ENCODE data around the gene GATA5.

DNA sequence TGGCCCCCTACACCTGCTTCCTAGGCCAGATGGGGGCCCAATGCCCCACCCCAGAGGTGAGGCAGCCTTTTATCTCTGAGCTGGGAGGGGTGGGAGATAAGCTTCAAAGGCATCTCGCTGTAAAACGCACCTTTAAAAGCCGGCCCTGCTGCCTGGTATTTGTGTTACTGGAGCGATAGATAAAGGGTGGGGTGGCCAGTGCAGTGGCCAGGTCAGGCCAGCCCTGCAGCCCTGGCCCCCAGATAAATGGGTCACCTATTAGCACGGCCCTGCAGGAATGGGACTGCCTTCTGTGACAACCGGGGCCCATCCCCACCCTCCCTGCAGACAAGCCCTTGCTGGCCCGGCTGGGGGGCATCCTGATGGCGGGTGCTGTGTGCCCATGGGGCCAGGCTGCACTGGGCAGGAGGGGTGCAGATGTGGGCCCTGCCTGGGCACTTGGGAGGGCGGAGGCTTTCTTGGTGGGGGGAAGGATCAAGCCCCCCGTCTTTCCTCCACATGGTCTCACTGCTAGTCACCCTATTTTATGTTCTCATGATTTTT lies 45.4 kb downstream of the GATA5 start:
- TF ChIP-seq, protein P1, sequence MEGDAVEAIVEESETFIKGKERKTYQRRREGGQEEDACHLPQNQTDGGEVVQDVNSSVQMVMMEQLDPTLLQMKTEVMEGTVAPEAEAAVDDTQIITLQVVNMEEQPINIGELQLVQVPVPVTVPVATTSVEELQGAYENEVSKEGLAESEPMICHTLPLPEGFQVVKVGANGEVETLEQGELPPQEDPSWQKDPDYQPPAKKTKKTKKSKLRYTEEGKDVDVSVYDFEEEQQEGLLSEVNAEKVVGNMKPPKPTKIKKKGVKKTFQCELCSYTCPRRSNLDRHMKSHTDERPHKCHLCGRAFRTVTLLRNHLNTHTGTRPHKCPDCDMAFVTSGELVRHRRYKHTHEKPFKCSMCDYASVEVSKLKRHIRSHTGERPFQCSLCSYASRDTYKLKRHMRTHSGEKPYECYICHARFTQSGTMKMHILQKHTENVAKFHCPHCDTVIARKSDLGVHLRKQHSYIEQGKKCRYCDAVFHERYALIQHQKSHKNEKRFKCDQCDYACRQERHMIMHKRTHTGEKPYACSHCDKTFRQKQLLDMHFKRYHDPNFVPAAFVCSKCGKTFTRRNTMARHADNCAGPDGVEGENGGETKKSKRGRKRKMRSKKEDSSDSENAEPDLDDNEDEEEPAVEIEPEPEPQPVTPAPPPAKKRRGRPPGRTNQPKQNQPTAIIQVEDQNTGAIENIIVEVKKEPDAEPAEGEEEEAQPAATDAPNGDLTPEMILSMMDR (IDR thresholded peaks at IDR 0.05; ENCODE audit: insufficient read depth, low read length): no peak
- TF ChIP-seq POLR2AphosphoS5 (IDR thresholded peaks at IDR 0.05; ENCODE audit: low read depth): no peak
- TF ChIP-seq, protein P2, sequence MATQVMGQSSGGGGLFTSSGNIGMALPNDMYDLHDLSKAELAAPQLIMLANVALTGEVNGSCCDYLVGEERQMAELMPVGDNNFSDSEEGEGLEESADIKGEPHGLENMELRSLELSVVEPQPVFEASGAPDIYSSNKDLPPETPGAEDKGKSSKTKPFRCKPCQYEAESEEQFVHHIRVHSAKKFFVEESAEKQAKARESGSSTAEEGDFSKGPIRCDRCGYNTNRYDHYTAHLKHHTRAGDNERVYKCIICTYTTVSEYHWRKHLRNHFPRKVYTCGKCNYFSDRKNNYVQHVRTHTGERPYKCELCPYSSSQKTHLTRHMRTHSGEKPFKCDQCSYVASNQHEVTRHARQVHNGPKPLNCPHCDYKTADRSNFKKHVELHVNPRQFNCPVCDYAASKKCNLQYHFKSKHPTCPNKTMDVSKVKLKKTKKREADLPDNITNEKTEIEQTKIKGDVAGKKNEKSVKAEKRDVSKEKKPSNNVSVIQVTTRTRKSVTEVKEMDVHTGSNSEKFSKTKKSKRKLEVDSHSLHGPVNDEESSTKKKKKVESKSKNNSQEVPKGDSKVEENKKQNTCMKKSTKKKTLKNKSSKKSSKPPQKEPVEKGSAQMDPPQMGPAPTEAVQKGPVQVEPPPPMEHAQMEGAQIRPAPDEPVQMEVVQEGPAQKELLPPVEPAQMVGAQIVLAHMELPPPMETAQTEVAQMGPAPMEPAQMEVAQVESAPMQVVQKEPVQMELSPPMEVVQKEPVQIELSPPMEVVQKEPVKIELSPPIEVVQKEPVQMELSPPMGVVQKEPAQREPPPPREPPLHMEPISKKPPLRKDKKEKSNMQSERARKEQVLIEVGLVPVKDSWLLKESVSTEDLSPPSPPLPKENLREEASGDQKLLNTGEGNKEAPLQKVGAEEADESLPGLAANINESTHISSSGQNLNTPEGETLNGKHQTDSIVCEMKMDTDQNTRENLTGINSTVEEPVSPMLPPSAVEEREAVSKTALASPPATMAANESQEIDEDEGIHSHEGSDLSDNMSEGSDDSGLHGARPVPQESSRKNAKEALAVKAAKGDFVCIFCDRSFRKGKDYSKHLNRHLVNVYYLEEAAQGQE (IDR thresholded peaks at IDR 0.05; ENCODE audit: insufficient replicate concordance, low read depth): no peak
